T-helper 17 cell (primary cell): ENCODE data around the gene TMBIM6. TPM values are rescaled to one million over a fixed set of nuclear protein-coding genes. Genes with fewer than 3 reads are reported as not detected.

ENCODE experiments used
- ATAC-seq: fragments of 150-1000 bp; cut with Tn5 transposase; 2 replicates; pipeline ENCODE4 v1.10.0; 2021; ENCODE audit warnings: mild to moderate bottlenecking, moderate library complexity
- DNase-seq, 3 donors: peaks; one replicate each; pipeline versions ENCODE4 v3.0.0 to v3.0.0-alpha.2; 2020 to 2021
- H3K9me3 ChIP-seq: one replicate; pipeline ENCODE4 v1.7.0; 2013; ENCODE audit warnings: low read length, mild to moderate bottlenecking; ENCODE audit not compliant: control insufficient read depth, poor library complexity, severe bottlenecking
- H3K27ac Mint-ChIP-seq: one replicate; pipeline ENCODE4 v1.8.0; 2022; ENCODE audit warnings: mild to moderate bottlenecking, moderate library complexity, mixed read lengths
- H3K27me3 Mint-ChIP-seq: one replicate; pipeline ENCODE4 v1.8.0; 2022; ENCODE audit warnings: mixed read lengths
- H3K36me3 Mint-ChIP-seq: one replicate; pipeline ENCODE4 v1.8.0; 2022; ENCODE audit warnings: low read depth, mixed read lengths
- H3K4me1 Mint-ChIP-seq: one replicate; pipeline ENCODE4 v1.8.0; 2022; ENCODE audit warnings: mild to moderate bottlenecking, mixed read lengths
- H3K4me3 Mint-ChIP-seq: one replicate; pipeline ENCODE4 v1.8.0; 2022; ENCODE audit warnings: mild to moderate bottlenecking, moderate library complexity, mixed read lengths
- total RNA-seq, 4 donors: library from RNA in 2 of 4; stranded (reverse) in 2 of 4; gene quantifications; one replicate each; pipeline ENCODE4 v1.2.3 and lab custom pipeline; 2022 to 2026

The TMBIM6 gene
- total RNA-seq, 2 donors from 2014 or later, result 325 to 376 TPM

- peaks cover 3% of the 10 kb centered on the region for H3K4me1 Mint-ChIP-seq
- peaks cover 3% of the 10 kb centered on the region for H3K36me3 Mint-ChIP-seq
- H3K27ac Mint-ChIP-seq, result no peak overlapping the region
- no peaks in the 10 kb centered on the region for H3K27me3 Mint-ChIP-seq
- H3K9me3 ChIP-seq, result no peaks in the 10 kb centered on the region
- DNase-seq (no peak), ATAC-seq (no peak)
- no peak overlapping the region for H3K4me3 Mint-ChIP-seq
Measured at GRCh38 chr12:49790741-49791555, 49.6 kb downstream of the TMBIM6 start.

GRCh38 chr12:49791700-49792099, 50.3 kb downstream of the TMBIM6 start:
- no peak for DNase-seq
- peaks cover 3% of the 10 kb centered on the region for H3K36me3 Mint-ChIP-seq
- H3K27ac Mint-ChIP-seq, result no peak overlapping the region
- H3K27me3 Mint-ChIP-seq, result no peaks in the 10 kb centered on the region
- ATAC-seq, result no peak
- H3K9me3 ChIP-seq, result no peaks in the 10 kb centered on the region
- peaks cover 3% of the 10 kb centered on the region for H3K4me1 Mint-ChIP-seq
- no peak overlapping the region for H3K4me3 Mint-ChIP-seq

GRCh38 chr12:49792181-49792970, 51.0 kb downstream of the TMBIM6 start:
- H3K27ac Mint-ChIP-seq, result no peak overlapping the region
- H3K4me3 Mint-ChIP-seq, result no peak overlapping the region
- peaks cover 3% of the 10 kb centered on the region for H3K36me3 Mint-ChIP-seq
- no peak for DNase-seq
- ATAC-seq, result no peak
- no peaks in the 10 kb centered on the region for H3K9me3 ChIP-seq
- peaks cover 3% of the 10 kb centered on the region for H3K4me1 Mint-ChIP-seq
- H3K27me3 Mint-ChIP-seq, result no peaks in the 10 kb centered on the region

- Mint-ChIP-seq H3K27ac (no peak overlapping the region), H3K36me3 (peaks cover 3% of the 10 kb centered on the region), H3K27me3 (no peaks in the 10 kb centered on the region), H3K4me3 (no peak overlapping the region), H3K4me1 (peaks cover 3% of the 10 kb centered on the region)
- DNase-seq, result no peak
- no peak for ATAC-seq
- H3K9me3 ChIP-seq, result no peaks in the 10 kb centered on the region
Measured at GRCh38 chr12:49792976-49793580, 51.7 kb downstream of the TMBIM6 start.

GRCh38 chr12:49793620-49794019, 52.3 kb downstream of the TMBIM6 start:
- DNase-seq (no peak), ATAC-seq (no peak)
- Mint-ChIP-seq H3K36me3 (peaks cover 3% of the 10 kb centered on the region), H3K4me3 (no peak overlapping the region), H3K4me1 (peaks cover 3% of the 10 kb centered on the region), H3K27me3 (no peaks in the 10 kb centered on the region), H3K27ac (no peak overlapping the region)
- H3K9me3 ChIP-seq, result no peaks in the 10 kb centered on the region

- Mint-ChIP-seq H3K36me3 (peaks cover 3% of the 10 kb centered on the region), H3K4me3 (no peak overlapping the region), H3K27ac (no peak overlapping the region), H3K27me3 (no peaks in the 10 kb centered on the region), H3K4me1 (peaks cover 3% of the 10 kb centered on the region)
- DNase-seq, result no peak
- no peak for ATAC-seq
- H3K9me3 ChIP-seq, result no peaks in the 10 kb centered on the region
Measured at GRCh38 chr12:49794021-49794420, 52.7 kb downstream of the TMBIM6 start.

- H3K9me3 ChIP-seq, result no peaks in the 10 kb centered on the region
- peaks cover 3% of the 10 kb centered on the region for H3K4me1 Mint-ChIP-seq
- H3K4me3 Mint-ChIP-seq, result no peak overlapping the region
- no peak overlapping the region for H3K27ac Mint-ChIP-seq
- ATAC-seq (no peak), DNase-seq (no peak)
- H3K27me3 Mint-ChIP-seq, result no peaks in the 10 kb centered on the region
- H3K36me3 Mint-ChIP-seq, result peaks cover 5% of the 10 kb centered on the region
Measured at GRCh38 chr12:49794811-49795653, 53.7 kb downstream of the TMBIM6 start.

GRCh38 chr12:49795654-49796105, 54.3 kb downstream of the TMBIM6 start:
- Mint-ChIP-seq H3K27ac (no peak overlapping the region), H3K4me1 (peaks cover 2% of the 10 kb centered on the region), H3K4me3 (no peak overlapping the region), H3K36me3 (peaks cover 4% of the 10 kb centered on the region), H3K27me3 (no peaks in the 10 kb centered on the region)
- H3K9me3 ChIP-seq, result no peaks in the 10 kb centered on the region
- DNase-seq (no peak), ATAC-seq (no peak)

GRCh38 chr12:49796155-49796554, 54.8 kb downstream of the TMBIM6 start:
- DNase-seq (no peak), ATAC-seq (no peak)
- no peaks in the 10 kb centered on the region for H3K9me3 ChIP-seq
- Mint-ChIP-seq H3K4me1 (peaks cover 2% of the 10 kb centered on the region), H3K27me3 (no peaks in the 10 kb centered on the region), H3K36me3 (peaks cover 4% of the 10 kb centered on the region), H3K4me3 (no peak overlapping the region), H3K27ac (no peak overlapping the region)

- no peak for DNase-seq
- Mint-ChIP-seq H3K27me3 (no peaks in the 10 kb centered on the region), H3K4me3 (no peak overlapping the region), H3K27ac (no peak overlapping the region), H3K4me1 (peaks cover 2% of the 10 kb centered on the region), H3K36me3 (peaks cover 6% of the 10 kb centered on the region)
- no peak for ATAC-seq
- no peaks in the 10 kb centered on the region for H3K9me3 ChIP-seq
Measured at GRCh38 chr12:49796606-49797448, 55.5 kb downstream of the TMBIM6 start.

- H3K9me3 ChIP-seq, result no peaks in the 10 kb centered on the region
- H3K4me1 Mint-ChIP-seq, result peaks cover 2% of the 10 kb centered on the region
- no peak overlapping the region for H3K4me3 Mint-ChIP-seq
- H3K36me3 Mint-ChIP-seq, result peaks cover 6% of the 10 kb centered on the region
- DNase-seq, result no peak
- no peak overlapping the region for H3K27ac Mint-ChIP-seq
- no peaks in the 10 kb centered on the region for H3K27me3 Mint-ChIP-seq
- ATAC-seq, result no peak
Measured at GRCh38 chr12:49797449-49797776, 56.1 kb downstream of the TMBIM6 start.

GRCh38 chr12:49798248-49798647, 56.9 kb downstream of the TMBIM6 start:
- ATAC-seq (no peak), DNase-seq (no peak)
- H3K4me1 Mint-ChIP-seq, result peaks cover 2% of the 10 kb centered on the region
- no peak overlapping the region for H3K4me3 Mint-ChIP-seq
- H3K9me3 ChIP-seq, result no peaks in the 10 kb centered on the region
- no peaks in the 10 kb centered on the region for H3K27me3 Mint-ChIP-seq
- peaks cover 6% of the 10 kb centered on the region for H3K36me3 Mint-ChIP-seq
- no peak overlapping the region for H3K27ac Mint-ChIP-seq
